HEK293 (cell line): ENCODE measurements around the gene BCL7A.

Source experiments
- CTCF ChIA-PET: fragments of 350-600 bp; formaldehyde crosslinking; extraction: SDS; loops from one replicate; lab custom pipeline; 2021; ENCODE audit warnings: antibody characterized with exemption; lab: Yijun Ruan, JAX
- POLR2A ChIA-PET: fragments of 300-600 bp; formaldehyde crosslinking; extraction: SDS; loops from one replicate; lab custom pipeline; 2020; ENCODE audit warnings: antibody characterized with exemption, inconsistent platforms; lab: Yijun Ruan, JAX
- H3K27ac ChIP-seq: fragments of 200-500 bp; sonication (Bioruptor generic); 2 replicates; pipeline ENCODE4 v1.5.1; 2014; ENCODE audit warnings: low read depth, low read length, control low read depth, inconsistent platforms; ENCODE audit errors: extremely low read depth
- H3K36me3 ChIP-seq, 2 experiments: fragments of 200-500 bp in 1 of 2; sonication (Bioruptor generic) in 1 of 2; 1 replicate in 1 of 2; 2 replicates in 1 of 2; pipeline ENCODE4 v1.5.1; 2014 to 2017; ENCODE audit warnings: inconsistent platforms in 2 of 2, low read length in 2 of 2; ENCODE audit not compliant: control insufficient read depth in 2 of 2, insufficient read depth in 1 of 2
- H3K4me1 ChIP-seq: fragments of 200-500 bp; sonication (Bioruptor generic); 2 replicates; pipeline ENCODE4 v1.5.1; 2014; ENCODE audit warnings: mild to moderate bottlenecking, low read length, inconsistent platforms; ENCODE audit not compliant: control insufficient read depth, insufficient read depth
- H3K4me3 ChIP-seq: 2 replicates; pipeline ENCODE4 v1.5.1; 2011; ENCODE audit warnings: low read depth, mild to moderate bottlenecking, control low read depth, low read length, moderate library complexity
- H3K9me3 ChIP-seq: fragments of 200-500 bp; sonication (Bioruptor generic); 2 replicates; pipeline ENCODE4 v1.5.1; 2014; ENCODE audit warnings: low read depth, low read length, inconsistent platforms; ENCODE audit not compliant: control insufficient read depth, insufficient read depth
- GFI1B ChIP-seq: fragments of 450-650 bp; formaldehyde crosslinking; IDR thresholded peaks from 2 replicates; pipeline ENCODE4 v1.5.1; 2016; ENCODE audit warnings: missing biosample characterization, missing genetic modification characterization
- PRDM1 ChIP-seq: fragments of 450-650 bp; formaldehyde crosslinking; IDR thresholded peaks from 2 replicates; pipeline ENCODE4; 2016; ENCODE audit warnings: missing biosample characterization, missing genetic modification characterization
- REPIN1 ChIP-seq: fragments of 450-650 bp; formaldehyde crosslinking; IDR thresholded peaks from 2 replicates; pipeline ENCODE4 v1.5.1; 2017; ENCODE audit warnings: missing biosample characterization, missing genetic modification characterization, low read depth
- SCRT1 ChIP-seq: fragments of 450-650 bp; formaldehyde crosslinking; IDR thresholded peaks from 2 replicates; pipeline ENCODE4 v1.5.1; 2016; ENCODE audit warnings: missing biosample characterization, missing genetic modification characterization, borderline replicate concordance
- SP7 ChIP-seq: fragments of 450-650 bp; formaldehyde crosslinking; IDR thresholded peaks from 2 replicates; pipeline ENCODE4 v1.5.1; 2016; ENCODE audit warnings: missing biosample characterization, missing genetic modification characterization
- ZFHX2 ChIP-seq: fragments of 450-650 bp; formaldehyde crosslinking; conservative IDR thresholded peaks from 2 replicates; pipeline ENCODE4 v1.5.1; 2016; ENCODE audit warnings: missing biosample characterization, missing genetic modification characterization
- ZFP69B ChIP-seq: fragments of 450-650 bp; formaldehyde crosslinking; IDR thresholded peaks from 2 replicates; pipeline ENCODE4 v1.5.1; 2016; ENCODE audit warnings: missing biosample characterization, missing genetic modification characterization
- ZNF16 ChIP-seq: fragments of 450-650 bp; formaldehyde crosslinking; IDR thresholded peaks from 2 replicates; pipeline ENCODE4 v1.5.1; 2016; ENCODE audit warnings: low read depth, missing biosample characterization, missing genetic modification characterization
- ZNF311 ChIP-seq: fragments of 450-650 bp; formaldehyde crosslinking; IDR thresholded peaks from 2 replicates; pipeline ENCODE4 v1.5.1; 2017; ENCODE audit warnings: missing biosample characterization, missing genetic modification characterization, borderline replicate concordance
- ZNF335 ChIP-seq: fragments of 450-650 bp; formaldehyde crosslinking; conservative IDR thresholded peaks from 2 replicates; pipeline ENCODE4 v1.5.1; 2016; ENCODE audit warnings: missing biosample characterization, missing genetic modification characterization
- ZNF548 ChIP-seq: fragments of 450-650 bp; formaldehyde crosslinking; IDR thresholded peaks from 2 replicates; pipeline ENCODE4 v1.5.1; 2016; ENCODE audit warnings: missing biosample characterization, missing genetic modification characterization
- ZNF555 ChIP-seq: fragments of 450-650 bp; formaldehyde crosslinking; conservative IDR thresholded peaks from 2 replicates; pipeline ENCODE4 v1.5.1; 2017; ENCODE audit warnings: missing biosample characterization, mild to moderate bottlenecking, missing genetic modification characterization, inconsistent platforms
- ZNF621 ChIP-seq: fragments of 450-650 bp; formaldehyde crosslinking; IDR thresholded peaks from 2 replicates; pipeline ENCODE4 v1.5.1; 2017; ENCODE audit warnings: missing biosample characterization, missing genetic modification characterization
- ZNF707 ChIP-seq: fragments of 450-650 bp; formaldehyde crosslinking; IDR thresholded peaks from 2 replicates; pipeline ENCODE4 v1.5.1; 2016; ENCODE audit warnings: missing biosample characterization, missing genetic modification characterization
- TF ChIP-seq, protein P1 (sequence below): fragments of 450-650 bp; formaldehyde crosslinking; IDR thresholded peaks from 2 replicates; pipeline ENCODE4 v1.5.1; 2016; ENCODE audit warnings: missing biosample characterization, missing genetic modification characterization
- TF ChIP-seq, protein P2 (sequence below): fragments of 450-650 bp; formaldehyde crosslinking; optimal IDR thresholded peaks from 2 replicates; pipeline ENCODE3; 2016; ENCODE audit warnings: missing biosample characterization, mild to moderate bottlenecking, missing genetic modification characterization
- TF ChIP-seq, protein P3 (sequence below): fragments of 450-650 bp; formaldehyde crosslinking; conservative IDR thresholded peaks from 2 replicates; pipeline ENCODE4 v1.5.1; 2016; ENCODE audit warnings: low read depth, missing biosample characterization, missing genetic modification characterization
- TF ChIP-seq, protein P4 (sequence below): fragments of 450-650 bp; formaldehyde crosslinking; IDR thresholded peaks from 2 replicates; pipeline ENCODE4 v1.5.1; 2017; ENCODE audit warnings: missing biosample characterization, missing genetic modification characterization
- TF ChIP-seq, protein P5 (sequence below): fragments of 450-650 bp; formaldehyde crosslinking; IDR thresholded peaks from 2 replicates; pipeline ENCODE4 v1.5.1; 2016; ENCODE audit warnings: missing biosample characterization, missing genetic modification characterization
- TF ChIP-seq, protein P6 (sequence below): fragments of 450-650 bp; formaldehyde crosslinking; IDR thresholded peaks from 2 replicates; pipeline ENCODE4 v1.5.1; 2017; ENCODE audit warnings: missing biosample characterization, missing genetic modification characterization
- TF ChIP-seq, protein P7 (sequence below): fragments of 450-650 bp; formaldehyde crosslinking; IDR thresholded peaks from 2 replicates; pipeline ENCODE4 v1.5.1; 2017; ENCODE audit warnings: missing biosample characterization, missing genetic modification characterization
- TF ChIP-seq, protein P8 (sequence below): sonication (generic); formaldehyde crosslinking; IDR thresholded peaks from 2 replicates; pipeline ENCODE4 v1.8.1; 2022; ENCODE audit warnings: mild to moderate bottlenecking, moderate library complexity, missing genetic modification reagents

The BCL7A gene

DNA sequence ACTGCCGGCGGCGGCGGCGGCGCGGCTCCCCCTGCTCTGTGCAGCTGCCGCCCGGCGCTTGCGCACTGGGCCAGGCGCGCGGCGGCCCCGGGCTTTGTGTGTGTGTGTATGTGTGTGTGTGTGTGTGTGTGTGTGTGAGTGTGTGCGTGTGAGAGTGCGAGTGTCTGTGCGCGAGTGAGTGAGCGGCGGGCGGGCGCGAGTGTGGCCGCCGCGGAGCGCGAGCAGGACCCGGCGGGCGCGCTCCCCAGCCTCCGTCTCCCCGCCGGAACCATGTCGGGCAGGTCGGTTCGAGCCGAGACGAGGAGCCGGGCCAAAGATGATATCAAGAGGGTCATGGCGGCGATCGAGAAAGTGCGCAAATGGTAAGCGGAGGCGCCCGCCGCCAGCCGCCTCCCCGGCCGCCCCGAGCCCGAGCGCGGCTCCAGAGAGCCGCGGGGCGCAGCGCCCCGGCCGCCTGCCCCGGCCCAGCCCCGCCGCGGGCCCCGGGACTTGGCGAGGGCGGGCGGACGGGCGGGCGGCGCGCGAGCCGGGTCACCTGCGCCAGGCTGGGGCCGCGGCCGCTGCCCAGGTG is at the start of gene BCL7A:
Gene BCL7A (plus strand): TSS at position 63 of the 571 bp plus-strand sequence. CDS start 208 bp downstream, at position 271.
- ChIA-PET CTCF (interaction anchor here (1.1 to 1.4 kb wide), 2 partner anchors 9 to 104 kb away, joined by 3 to 5 read pairs; partner anchors contain the start of gene CFAP251), POLR2A (interaction anchor here (0.8 to 1.4 kb wide), 4 partner anchors 28 to 105 kb away, joined by 3 to 8 read pairs (median 4); no protein-coding TSS in a partner anchor)
- Histone ChIP-seq H3K4me1 (peaks cover 4% of the 10 kb centered on the region), H3K4me3 (peak within 1 kb of the TSS; percentile 71), H3K36me3 (no peaks in the 10 kb centered on the region; a peak in 1 of 3 replicates), H3K9me3 (no peaks in the 10 kb centered on the region), H3K27ac (peak within 1 kb of the TSS; percentile 77)
- TF ChIP-seq ZFHX2 (tag by site-specific recombination) (peak; percentile 73), SCRT1 (tag by site-specific recombination) (no peak), SP7 (tag by site-specific recombination) (peak; percentile 67), ZNF335 (tag by site-specific recombination) (peak; percentile 83), ZNF621 (tag by site-specific recombination) (no peak), GFI1B (tag by site-specific recombination) (no peak), ZNF311 (tag by site-specific recombination) (0 out of 2 replicates have a peak, but pooled peaks have one; percentile 35), ZFP69B (tag by site-specific recombination) (peak; percentile 83), REPIN1 (peak; percentile 68; the same call in 1 of the 2 replicates), ZNF555 (no peak), ZNF707 (tag by site-specific recombination) (no peak), ZNF548 (tag by site-specific recombination) (no peak), ZNF16 (tag by site-specific recombination) (no peak), PRDM1 (tag by site-specific recombination) (peak; percentile 96)
- TF ChIP-seq, protein P1, sequence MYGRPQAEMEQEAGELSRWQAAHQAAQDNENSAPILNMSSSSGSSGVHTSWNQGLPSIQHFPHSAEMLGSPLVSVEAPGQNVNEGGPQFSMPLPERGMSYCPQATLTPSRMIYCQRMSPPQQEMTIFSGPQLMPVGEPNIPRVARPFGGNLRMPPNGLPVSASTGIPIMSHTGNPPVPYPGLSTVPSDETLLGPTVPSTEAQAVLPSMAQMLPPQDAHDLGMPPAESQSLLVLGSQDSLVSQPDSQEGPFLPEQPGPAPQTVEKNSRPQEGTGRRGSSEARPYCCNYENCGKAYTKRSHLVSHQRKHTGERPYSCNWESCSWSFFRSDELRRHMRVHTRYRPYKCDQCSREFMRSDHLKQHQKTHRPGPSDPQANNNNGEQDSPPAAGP (tag by site-specific recombination) = 0 out of 2 replicates have a peak, but pooled peaks have one; percentile 53
- TF ChIP-seq, protein P2, sequence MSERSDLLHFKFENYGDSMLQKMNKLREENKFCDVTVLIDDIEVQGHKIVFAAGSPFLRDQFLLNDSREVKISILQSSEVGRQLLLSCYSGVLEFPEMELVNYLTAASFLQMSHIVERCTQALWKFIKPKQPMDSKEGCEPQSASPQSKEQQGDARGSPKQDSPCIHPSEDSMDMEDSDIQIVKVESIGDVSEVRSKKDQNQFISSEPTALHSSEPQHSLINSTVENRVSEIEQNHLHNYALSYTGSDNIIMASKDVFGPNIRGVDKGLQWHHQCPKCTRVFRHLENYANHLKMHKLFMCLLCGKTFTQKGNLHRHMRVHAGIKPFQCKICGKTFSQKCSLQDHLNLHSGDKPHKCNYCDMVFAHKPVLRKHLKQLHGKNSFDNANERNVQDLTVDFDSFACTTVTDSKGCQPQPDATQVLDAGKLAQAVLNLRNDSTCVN (tag by site-specific recombination) = peak; percentile 99
- TF ChIP-seq, protein P3, sequence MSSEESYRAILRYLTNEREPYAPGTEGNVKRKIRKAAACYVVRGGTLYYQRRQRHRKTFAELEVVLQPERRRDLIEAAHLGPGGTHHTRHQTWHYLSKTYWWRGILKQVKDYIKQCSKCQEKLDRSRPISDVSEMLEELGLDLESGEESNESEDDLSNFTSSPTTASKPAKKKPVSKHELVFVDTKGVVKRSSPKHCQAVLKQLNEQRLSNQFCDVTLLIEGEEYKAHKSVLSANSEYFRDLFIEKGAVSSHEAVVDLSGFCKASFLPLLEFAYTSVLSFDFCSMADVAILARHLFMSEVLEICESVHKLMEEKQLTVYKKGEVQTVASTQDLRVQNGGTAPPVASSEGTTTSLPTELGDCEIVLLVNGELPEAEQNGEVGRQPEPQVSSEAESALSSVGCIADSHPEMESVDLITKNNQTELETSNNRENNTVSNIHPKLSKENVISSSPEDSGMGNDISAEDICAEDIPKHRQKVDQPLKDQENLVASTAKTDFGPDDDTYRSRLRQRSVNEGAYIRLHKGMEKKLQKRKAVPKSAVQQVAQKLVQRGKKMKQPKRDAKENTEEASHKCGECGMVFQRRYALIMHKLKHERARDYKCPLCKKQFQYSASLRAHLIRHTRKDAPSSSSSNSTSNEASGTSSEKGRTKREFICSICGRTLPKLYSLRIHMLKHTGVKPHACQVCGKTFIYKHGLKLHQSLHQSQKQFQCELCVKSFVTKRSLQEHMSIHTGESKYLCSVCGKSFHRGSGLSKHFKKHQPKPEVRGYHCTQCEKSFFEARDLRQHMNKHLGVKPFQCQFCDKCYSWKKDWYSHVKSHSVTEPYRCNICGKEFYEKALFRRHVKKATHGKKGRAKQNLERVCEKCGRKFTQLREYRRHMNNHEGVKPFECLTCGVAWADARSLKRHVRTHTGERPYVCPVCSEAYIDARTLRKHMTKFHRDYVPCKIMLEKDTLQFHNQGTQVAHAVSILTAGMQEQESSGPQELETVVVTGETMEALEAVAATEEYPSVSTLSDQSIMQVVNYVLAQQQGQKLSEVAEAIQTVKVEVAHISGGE (tag by site-specific recombination) = peak; percentile 52
- TF ChIP-seq, protein P4, sequence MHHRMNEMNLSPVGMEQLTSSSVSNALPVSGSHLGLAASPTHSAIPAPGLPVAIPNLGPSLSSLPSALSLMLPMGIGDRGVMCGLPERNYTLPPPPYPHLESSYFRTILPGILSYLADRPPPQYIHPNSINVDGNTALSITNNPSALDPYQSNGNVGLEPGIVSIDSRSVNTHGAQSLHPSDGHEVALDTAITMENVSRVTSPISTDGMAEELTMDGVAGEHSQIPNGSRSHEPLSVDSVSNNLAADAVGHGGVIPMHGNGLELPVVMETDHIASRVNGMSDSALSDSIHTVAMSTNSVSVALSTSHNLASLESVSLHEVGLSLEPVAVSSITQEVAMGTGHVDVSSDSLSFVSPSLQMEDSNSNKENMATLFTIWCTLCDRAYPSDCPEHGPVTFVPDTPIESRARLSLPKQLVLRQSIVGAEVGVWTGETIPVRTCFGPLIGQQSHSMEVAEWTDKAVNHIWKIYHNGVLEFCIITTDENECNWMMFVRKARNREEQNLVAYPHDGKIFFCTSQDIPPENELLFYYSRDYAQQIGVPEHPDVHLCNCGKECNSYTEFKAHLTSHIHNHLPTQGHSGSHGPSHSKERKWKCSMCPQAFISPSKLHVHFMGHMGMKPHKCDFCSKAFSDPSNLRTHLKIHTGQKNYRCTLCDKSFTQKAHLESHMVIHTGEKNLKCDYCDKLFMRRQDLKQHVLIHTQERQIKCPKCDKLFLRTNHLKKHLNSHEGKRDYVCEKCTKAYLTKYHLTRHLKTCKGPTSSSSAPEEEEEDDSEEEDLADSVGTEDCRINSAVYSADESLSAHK (tag by site-specific recombination) = peak; percentile 49; the same call in 1 of the 2 replicates
- TF ChIP-seq, protein P5, sequence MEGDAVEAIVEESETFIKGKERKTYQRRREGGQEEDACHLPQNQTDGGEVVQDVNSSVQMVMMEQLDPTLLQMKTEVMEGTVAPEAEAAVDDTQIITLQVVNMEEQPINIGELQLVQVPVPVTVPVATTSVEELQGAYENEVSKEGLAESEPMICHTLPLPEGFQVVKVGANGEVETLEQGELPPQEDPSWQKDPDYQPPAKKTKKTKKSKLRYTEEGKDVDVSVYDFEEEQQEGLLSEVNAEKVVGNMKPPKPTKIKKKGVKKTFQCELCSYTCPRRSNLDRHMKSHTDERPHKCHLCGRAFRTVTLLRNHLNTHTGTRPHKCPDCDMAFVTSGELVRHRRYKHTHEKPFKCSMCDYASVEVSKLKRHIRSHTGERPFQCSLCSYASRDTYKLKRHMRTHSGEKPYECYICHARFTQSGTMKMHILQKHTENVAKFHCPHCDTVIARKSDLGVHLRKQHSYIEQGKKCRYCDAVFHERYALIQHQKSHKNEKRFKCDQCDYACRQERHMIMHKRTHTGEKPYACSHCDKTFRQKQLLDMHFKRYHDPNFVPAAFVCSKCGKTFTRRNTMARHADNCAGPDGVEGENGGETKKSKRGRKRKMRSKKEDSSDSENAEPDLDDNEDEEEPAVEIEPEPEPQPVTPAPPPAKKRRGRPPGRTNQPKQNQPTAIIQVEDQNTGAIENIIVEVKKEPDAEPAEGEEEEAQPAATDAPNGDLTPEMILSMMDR = no peak; the same call in 1 of the 2 replicates
- TF ChIP-seq, protein P6, sequence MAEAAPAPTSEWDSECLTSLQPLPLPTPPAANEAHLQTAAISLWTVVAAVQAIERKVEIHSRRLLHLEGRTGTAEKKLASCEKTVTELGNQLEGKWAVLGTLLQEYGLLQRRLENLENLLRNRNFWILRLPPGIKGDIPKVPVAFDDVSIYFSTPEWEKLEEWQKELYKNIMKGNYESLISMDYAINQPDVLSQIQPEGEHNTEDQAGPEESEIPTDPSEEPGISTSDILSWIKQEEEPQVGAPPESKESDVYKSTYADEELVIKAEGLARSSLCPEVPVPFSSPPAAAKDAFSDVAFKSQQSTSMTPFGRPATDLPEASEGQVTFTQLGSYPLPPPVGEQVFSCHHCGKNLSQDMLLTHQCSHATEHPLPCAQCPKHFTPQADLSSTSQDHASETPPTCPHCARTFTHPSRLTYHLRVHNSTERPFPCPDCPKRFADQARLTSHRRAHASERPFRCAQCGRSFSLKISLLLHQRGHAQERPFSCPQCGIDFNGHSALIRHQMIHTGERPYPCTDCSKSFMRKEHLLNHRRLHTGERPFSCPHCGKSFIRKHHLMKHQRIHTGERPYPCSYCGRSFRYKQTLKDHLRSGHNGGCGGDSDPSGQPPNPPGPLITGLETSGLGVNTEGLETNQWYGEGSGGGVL (tag by site-specific recombination) = peak; percentile 95
- TF ChIP-seq, protein P7, sequence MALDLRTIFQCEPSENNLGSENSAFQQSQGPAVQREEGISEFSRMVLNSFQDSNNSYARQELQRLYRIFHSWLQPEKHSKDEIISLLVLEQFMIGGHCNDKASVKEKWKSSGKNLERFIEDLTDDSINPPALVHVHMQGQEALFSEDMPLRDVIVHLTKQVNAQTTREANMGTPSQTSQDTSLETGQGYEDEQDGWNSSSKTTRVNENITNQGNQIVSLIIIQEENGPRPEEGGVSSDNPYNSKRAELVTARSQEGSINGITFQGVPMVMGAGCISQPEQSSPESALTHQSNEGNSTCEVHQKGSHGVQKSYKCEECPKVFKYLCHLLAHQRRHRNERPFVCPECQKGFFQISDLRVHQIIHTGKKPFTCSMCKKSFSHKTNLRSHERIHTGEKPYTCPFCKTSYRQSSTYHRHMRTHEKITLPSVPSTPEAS (tag by site-specific recombination) = peak; percentile 96
- TF ChIP-seq, protein P8, sequence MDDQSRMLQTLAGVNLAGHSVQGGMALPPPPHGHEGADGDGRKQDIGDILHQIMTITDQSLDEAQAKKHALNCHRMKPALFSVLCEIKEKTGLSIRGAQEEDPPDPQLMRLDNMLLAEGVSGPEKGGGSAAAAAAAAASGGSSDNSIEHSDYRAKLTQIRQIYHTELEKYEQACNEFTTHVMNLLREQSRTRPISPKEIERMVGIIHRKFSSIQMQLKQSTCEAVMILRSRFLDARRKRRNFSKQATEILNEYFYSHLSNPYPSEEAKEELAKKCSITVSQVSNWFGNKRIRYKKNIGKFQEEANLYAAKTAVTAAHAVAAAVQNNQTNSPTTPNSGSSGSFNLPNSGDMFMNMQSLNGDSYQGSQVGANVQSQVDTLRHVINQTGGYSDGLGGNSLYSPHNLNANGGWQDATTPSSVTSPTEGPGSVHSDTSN (CRISPR knock-in tag) = no peak
